ENCODE results near the gene KDM5A. TPM values are rescaled to one million over a fixed set of nuclear protein-coding genes. Genes with fewer than 3 reads are reported as not detected.
A peak's percentile ranks its signal among the peaks of the same experiment; 100 is the strongest.
"Not testable (repeated sequence)": the region's sequence is repeated elsewhere in the genome, so short reads cannot be mapped to it uniquely, and the experiment has no call there.

The KDM5A gene
- total RNA-seq, 3 donors from 2014 or later = 54.6 to 76.2 (median 74.9) TPM

DNA sequence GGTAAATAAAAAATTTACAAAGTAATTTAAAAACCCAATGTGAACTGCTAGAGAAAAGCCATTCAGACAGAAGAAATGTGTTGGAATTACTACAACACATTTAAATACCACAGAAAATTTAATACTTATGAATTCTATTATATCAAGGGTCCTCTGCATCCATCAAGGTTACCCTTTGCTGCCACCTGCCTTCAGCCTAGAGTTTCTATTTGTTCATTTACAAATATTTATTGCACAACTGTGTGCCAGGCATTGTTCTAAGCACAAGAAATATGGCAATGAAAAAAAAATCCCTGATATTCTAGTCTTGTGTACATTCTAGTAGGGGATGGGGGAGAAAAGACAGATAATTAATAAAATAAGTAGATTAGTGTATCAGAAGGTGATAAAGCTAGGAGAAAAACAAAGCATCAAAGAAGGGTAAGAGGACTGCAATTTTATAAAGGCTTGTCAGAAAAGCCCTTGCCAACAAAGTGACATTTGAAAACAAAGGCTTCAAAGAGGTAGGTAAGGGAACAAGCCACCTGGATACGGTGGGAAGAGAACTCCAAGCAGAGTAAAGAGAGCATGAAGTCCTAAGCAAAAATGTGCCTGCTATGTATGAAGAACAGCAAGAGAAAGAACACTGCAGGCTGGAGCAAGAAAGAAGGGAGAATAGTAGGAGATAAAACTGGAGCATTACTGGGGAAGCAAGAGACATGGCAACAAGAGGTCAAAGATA is 67.4 kb downstream of the KDM5A start:
- Histone ChIP-seq H3K4me1 (ENCODE audit: low read depth) (no peaks in the 10 kb centered on the region), H3K9me3 (no peaks in the 10 kb centered on the region), H3K4me3 (no peak overlapping the region), H3K36me3 (ENCODE audit: low read depth) (peaks cover 24% of the 10 kb centered on the region)
- intact Hi-C loops (cut with DNase I, micrococcal nuclease) = no loop called here
- DNase-seq = no peak
- no peak for ATAC-seq
- TF ChIP-seq, protein P1, sequence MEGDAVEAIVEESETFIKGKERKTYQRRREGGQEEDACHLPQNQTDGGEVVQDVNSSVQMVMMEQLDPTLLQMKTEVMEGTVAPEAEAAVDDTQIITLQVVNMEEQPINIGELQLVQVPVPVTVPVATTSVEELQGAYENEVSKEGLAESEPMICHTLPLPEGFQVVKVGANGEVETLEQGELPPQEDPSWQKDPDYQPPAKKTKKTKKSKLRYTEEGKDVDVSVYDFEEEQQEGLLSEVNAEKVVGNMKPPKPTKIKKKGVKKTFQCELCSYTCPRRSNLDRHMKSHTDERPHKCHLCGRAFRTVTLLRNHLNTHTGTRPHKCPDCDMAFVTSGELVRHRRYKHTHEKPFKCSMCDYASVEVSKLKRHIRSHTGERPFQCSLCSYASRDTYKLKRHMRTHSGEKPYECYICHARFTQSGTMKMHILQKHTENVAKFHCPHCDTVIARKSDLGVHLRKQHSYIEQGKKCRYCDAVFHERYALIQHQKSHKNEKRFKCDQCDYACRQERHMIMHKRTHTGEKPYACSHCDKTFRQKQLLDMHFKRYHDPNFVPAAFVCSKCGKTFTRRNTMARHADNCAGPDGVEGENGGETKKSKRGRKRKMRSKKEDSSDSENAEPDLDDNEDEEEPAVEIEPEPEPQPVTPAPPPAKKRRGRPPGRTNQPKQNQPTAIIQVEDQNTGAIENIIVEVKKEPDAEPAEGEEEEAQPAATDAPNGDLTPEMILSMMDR (IDR thresholded peaks at IDR 0.05) = no peak

DNA sequence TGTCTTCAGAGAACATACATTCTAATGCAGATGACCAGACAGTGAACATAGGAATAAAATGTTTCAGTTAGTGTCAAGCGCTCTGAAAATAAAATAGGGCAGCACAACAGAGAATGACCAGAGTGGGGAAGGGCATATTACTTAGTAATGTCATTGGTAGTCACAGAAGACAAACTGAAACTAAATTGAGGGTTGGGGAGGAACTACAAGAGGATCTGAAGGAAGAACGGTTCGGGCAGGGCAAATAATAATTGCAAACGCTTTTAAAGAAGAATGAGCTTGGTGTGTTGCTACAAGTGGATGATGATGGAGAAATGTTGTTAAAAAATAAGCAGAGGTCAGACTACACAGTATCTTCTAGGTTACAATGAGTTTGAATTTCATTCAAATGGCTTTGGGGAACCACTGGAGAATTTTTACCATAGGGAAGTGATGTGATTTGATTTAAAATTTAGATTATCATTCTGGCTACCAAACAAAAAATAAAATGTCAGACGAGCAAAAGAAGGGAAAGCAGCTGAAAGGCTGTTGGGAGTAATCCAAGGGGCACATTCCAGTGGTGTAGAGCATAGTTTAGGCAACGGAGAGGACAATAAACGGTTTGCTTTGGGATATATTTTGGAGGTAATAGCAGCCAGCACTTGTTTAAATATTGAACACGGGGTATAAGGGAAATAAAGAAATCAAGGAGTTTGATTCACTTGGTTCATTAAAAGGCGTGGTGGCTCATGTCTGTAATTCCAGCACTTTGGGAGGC is 70.2 kb downstream of the KDM5A start:
- H3K9me3 ChIP-seq = no peaks in the 10 kb centered on the region
- TF ChIP-seq, protein P1 (IDR thresholded peaks at IDR 0.05) = no peak
- peaks cover 18% of the 10 kb centered on the region for H3K36me3 ChIP-seq (ENCODE audit: low read depth)
- ATAC-seq (no peak), DNase-seq (no peak)
- no peak overlapping the region for H3K4me3 ChIP-seq
- intact Hi-C loops (cut with DNase I, micrococcal nuclease) = no loop called here
- H3K4me1 ChIP-seq (ENCODE audit: low read depth) = no peaks in the 10 kb centered on the region

DNA sequence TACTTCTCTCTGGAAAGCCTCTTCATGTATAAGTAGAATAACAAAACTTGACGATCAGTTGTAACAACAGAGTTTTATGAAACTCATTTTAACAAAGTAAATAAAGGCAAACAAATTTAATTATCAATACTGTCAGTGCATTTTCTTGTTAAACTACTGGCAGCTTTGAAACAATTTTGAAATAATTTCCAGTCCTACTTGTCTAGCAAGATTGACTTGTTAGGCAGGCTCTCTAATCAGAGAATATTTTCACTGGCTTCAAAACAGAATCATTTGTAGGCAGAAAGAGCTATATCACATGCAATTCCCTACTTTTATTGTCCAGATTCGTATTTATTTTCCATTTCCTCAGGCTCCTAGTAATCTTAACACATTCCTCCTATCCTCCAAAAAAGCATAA is 80.6 kb downstream of the KDM5A start:
- peaks cover 16% of the 10 kb centered on the region for H3K36me3 ChIP-seq (ENCODE audit: low read depth)
- ATAC-seq (no peak), DNase-seq (no peak)
- no peak overlapping the region for H3K4me3 ChIP-seq
- intact Hi-C loops (cut with DNase I, micrococcal nuclease) = no loop called here
- TF ChIP-seq, protein P1 (IDR thresholded peaks at IDR 0.05) = no peak
- H3K9me3 ChIP-seq = no peaks in the 10 kb centered on the region
- H3K4me1 ChIP-seq (ENCODE audit: low read depth) = no peaks in the 10 kb centered on the region

DNA sequence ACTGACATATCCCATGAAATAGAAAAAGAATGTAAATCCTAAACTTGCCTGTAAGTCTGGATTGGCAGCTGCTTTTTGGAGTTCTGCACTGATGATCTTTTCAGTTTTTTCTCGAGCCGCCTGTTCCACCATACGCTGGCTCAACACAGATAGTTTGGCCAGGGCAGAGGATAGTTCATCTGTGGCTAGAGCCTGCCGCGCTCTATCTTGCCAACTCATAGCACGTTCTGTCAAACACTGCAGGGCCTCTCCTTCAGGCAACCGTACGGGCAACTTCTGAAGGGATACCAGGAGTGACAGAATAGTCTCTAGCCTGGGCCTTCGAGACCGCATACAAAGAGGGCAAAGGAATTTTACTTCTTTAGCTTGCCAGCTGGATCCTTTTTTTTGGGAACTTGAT is 81.7 kb downstream of the KDM5A start:
- TF ChIP-seq, protein P1 (IDR thresholded peaks at IDR 0.05) = no peak
- no peak overlapping the region for H3K4me3 ChIP-seq
- DNase-seq (no peak), ATAC-seq (no peak)
- intact Hi-C loops (cut with DNase I, micrococcal nuclease) = no loop called here
- H3K36me3 ChIP-seq (ENCODE audit: low read depth) = peaks cover 16% of the 10 kb centered on the region
- H3K9me3 ChIP-seq = no peaks in the 10 kb centered on the region
- no peaks in the 10 kb centered on the region for H3K4me1 ChIP-seq (ENCODE audit: low read depth)

DNA sequence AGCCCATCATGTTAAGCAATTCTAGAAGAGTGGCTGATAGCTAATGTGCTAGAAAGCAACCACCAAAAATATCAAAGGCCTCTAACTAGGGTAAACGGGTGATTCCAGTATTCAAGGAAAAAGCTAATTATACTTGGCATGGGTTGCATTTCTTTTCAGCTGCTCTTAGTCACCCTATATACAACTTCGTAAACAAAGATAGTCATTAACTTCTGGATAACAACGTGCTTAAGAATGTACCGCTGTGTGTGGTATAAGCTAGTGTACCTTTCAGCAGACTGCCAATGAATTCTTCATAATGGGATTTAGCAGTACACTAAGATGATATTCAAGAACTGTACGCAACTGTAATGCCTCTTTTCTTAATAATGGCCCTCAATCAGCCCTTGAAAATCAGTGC is 84.3 kb downstream of the KDM5A start:
- peak; percentile 73 for ATAC-seq
- H3K36me3 ChIP-seq (ENCODE audit: low read depth) = peaks cover 11% of the 10 kb centered on the region

DNA sequence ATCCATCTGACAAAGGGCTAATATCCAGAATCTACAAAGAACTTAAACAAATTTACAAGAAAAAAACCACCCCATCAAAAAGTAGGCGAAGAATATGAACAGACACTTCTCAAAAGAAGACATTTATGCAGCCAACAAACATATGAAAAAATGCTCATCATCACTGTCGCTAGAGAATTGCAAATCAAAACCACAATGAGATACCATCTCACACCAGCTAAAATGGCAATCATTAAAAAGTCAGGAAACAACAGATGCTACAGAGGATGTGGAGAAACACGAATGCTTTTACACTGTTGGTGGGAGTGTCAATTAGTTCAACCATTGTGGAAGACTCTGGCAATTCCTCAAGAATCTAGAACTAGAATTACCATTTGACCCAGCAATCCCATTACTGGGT is 86.4 kb downstream of the KDM5A start:
- H3K4me1 ChIP-seq (ENCODE audit: low read depth); H3K4me3 ChIP-seq; intact Hi-C loops (cut with DNase I, micrococcal nuclease); ATAC-seq; H3K9me3 ChIP-seq; DNase-seq: not testable (repeated sequence)
- H3K36me3 ChIP-seq (ENCODE audit: low read depth) = peaks cover 10% of the 10 kb centered on the region

More for the DNA sequence above, 84.3 kb downstream of the KDM5A start:
- Histone ChIP-seq H3K4me3 (no peak overlapping the region), H3K4me1 (ENCODE audit: low read depth) (no peaks in the 10 kb centered on the region), H3K9me3 (no peaks in the 10 kb centered on the region)
- intact Hi-C loops (cut with DNase I, micrococcal nuclease) = no loop called here
- no peak for DNase-seq
- TF ChIP-seq, protein P1 (IDR thresholded peaks at IDR 0.05) = no peak

DNA sequence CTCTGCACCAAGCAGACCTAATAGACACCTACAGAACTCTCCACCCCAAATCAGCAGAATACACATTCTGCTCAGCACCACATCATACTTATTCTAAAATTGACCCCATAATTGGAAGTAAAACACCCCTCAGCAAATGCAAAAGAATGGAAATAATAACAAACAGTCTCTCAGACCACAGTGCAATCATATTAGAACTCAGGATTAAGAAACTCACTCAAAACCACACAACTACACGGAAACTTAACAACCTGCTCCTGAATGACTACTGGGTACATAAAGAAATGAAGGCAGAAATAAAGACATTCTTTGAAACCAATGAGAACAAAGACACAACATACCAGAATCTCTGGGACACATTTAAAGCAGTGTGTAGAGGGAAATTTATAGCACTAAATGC is 89.0 kb downstream of the KDM5A start:
- DNase-seq; ATAC-seq; intact Hi-C loops (cut with DNase I, micrococcal nuclease); H3K4me3 ChIP-seq; H3K4me1 ChIP-seq (ENCODE audit: low read depth); H3K9me3 ChIP-seq; H3K36me3 ChIP-seq (ENCODE audit: low read depth): not testable (repeated sequence)

DNA sequence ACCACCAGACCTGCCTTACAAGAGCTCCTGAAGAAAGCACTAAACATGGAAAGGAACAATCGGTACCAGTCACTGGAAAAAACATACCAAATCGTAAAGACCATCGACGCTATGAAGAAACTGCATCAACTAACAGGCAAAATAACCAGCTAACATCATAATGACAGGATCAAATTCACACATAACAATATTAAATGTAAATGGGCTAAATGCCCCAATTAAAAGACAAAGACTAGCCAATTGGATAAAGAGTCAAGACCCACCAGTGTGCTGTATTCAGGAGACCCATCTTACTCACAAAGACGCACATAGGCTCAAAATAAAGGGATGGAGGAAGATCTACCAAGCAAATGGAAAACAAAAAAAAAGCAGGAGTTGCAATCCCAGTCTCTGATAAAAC is 89.6 kb downstream of the KDM5A start:
- DNase-seq; H3K36me3 ChIP-seq (ENCODE audit: low read depth); H3K4me1 ChIP-seq (ENCODE audit: low read depth); H3K9me3 ChIP-seq; H3K4me3 ChIP-seq; intact Hi-C loops (cut with DNase I, micrococcal nuclease); ATAC-seq: not testable (repeated sequence)

DNA sequence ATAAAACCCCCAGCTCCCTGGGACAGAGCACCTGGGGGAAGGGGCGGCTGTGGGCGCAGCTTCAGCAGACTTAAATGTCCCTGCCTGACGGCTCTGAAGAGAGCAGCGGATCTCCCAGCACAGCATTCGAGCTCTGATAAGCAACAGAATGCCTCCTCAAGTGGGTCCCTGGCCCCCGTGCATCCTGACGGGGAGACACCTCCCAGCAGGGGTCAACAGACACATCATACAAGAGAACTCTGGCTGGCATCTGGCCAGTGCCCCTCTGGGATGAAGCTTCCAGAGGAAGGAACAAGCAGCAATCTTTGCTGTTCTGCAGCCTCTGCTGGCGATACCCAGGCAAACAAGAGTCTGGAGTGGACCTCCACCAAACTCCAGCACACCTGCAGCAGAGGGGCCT is 91.1 kb downstream of the KDM5A start:
- H3K36me3 ChIP-seq (ENCODE audit: low read depth); intact Hi-C loops (cut with DNase I, micrococcal nuclease); ATAC-seq; H3K4me1 ChIP-seq (ENCODE audit: low read depth); DNase-seq; H3K9me3 ChIP-seq; H3K4me3 ChIP-seq: not testable (repeated sequence)
